Right lobe of liver (tissue), 6 donors: ENCODE data around the gene ZSCAN21. TPM values are rescaled to one million over a fixed set of nuclear protein-coding genes. Genes with fewer than 3 reads are reported as not detected.
A peak's percentile ranks its signal among the peaks of the same experiment; 100 is the strongest.

Source experiments
- ATAC-seq, 4 donors: fragments of 200-7000 bp; cut with Tn5 transposase; one replicate each; pipeline ENCODE4 v1.9.1; 2020; ENCODE audit warnings: mild to moderate bottlenecking in 4 of 4, moderate library complexity in 4 of 4
- DNase-seq, 3 donors: peaks; one replicate each; pipeline ENCODE4 v3.0.0-alpha.2; 2020
- H3K27ac ChIP-seq, 3 donors: fragments of 200-600 bp; one replicate each; pipeline ENCODE4 v1.8.0; 2022
- H3K27me3 ChIP-seq, 2 donors: fragments of 200-600 bp; one replicate each; pipeline ENCODE4 v1.8.0; 2022
- H3K36me3 ChIP-seq, 4 donors: fragments of 200-600 bp; sonication (generic) in 1 of 4; one replicate each; pipeline versions ENCODE4 v1.5.1 to v1.8.0; 2017 to 2022; ENCODE audit warnings: control low read depth in 1 of 4
- H3K4me1 ChIP-seq, 4 donors: fragments of 200-600 bp; sonication (generic) in 1 of 4; one replicate each; pipeline versions ENCODE4 v1.5.1 to v1.8.0; 2017 to 2022; ENCODE audit warnings: control low read depth in 1 of 4
- H3K4me3 ChIP-seq, 3 donors: fragments of 200-600 bp; one replicate each; pipeline ENCODE4 v1.8.0; 2022
- H3K9me3 ChIP-seq, 4 donors: fragments of 200-600 bp; sonication (generic) in 1 of 4; one replicate each; pipeline versions ENCODE4 v1.5.1 to v1.8.0; 2017 to 2022; ENCODE audit warnings: control low read depth in 1 of 4
- CTCF ChIP-seq, 4 donors: fragments of 200-600 bp in 3 of 4; fragments of 450-650 bp in 1 of 4; IDR thresholded peaks; one replicate each; pipeline versions ENCODE4 v1.5.1 to v1.8.0; 2016 to 2022; ENCODE audit warnings: antibody characterized with exemption in 4 of 4, mild to moderate bottlenecking in 2 of 4
- POLR2A ChIP-seq: fragments of 450-650 bp; IDR thresholded peaks from one replicate; pipeline ENCODE4 v1.6.1; 2017; ENCODE audit warnings: antibody characterized with exemption, mild to moderate bottlenecking
- WGBS: methylation state at CpG from one replicate; pipeline ENCODE4 v1.1.6; 2018; ENCODE audit warnings: low coverage, low lambda C conversion rate; ENCODE audit not compliant: insufficient coverage; ENCODE audit errors: missing lambda C conversion rate; 5-methylcytosine and 5-hydroxymethylcytosine counted together
- intact Hi-C, 2 donors: fragments of 100-400 bp; cut with DNase I; formaldehyde crosslinking; loops; one replicate each; pipeline versions ENCODE4 v1.11.2 to v1.14.1; 2022
- total RNA-seq, 6 experiments: library from RNA; depleted of rRNA in 2 of 6; stranded (reverse); fragments of >200 nt in 2 of 6; fragmentation: NEBNext Ultra II Directional in 3 of 6; extraction: Animal tissue kit (Norgen Biotek cat#: 25700) in 3 of 6; gene quantifications; one replicate each; pipeline versions ENCODE4 v1.1.0 to v1.2.4, GENCODE V29; 2016 to 2023
- donor health status: DM: no; HTN: yes; CAD: no.
- donor health status: DM: no; HTN: no; CAD: no.
- donor health status: DM: no; HTN: no; CAD: no.
- donor health status: DM: no; HTN: yes; CAD: no.
- donor health status: DM: no; HTN: yes; CAD: no.

ZSCAN21 gene
- total RNA-seq, 6 experiments from 2014 or later, result 4.3 to 8.1 (median 5.7) TPM

- ATAC-seq (no peak), DNase-seq (no peak)
- WGBS, result 46% methylated on average over 7 of the region's 7 CpGs
- H3K4me1 ChIP-seq, result peaks cover 0 to 81% (median 36%) of the 10 kb centered on the region in 4 donors
- H3K36me3 ChIP-seq, result peaks cover 0 to 11% (median 0%) of the 10 kb centered on the region in 4 donors
- peak overlapping the region in 2 of 3 donors; percentile 50 to 61 for H3K27ac ChIP-seq
- no peaks in the 10 kb centered on the region for H3K27me3 ChIP-seq
- no peaks in the 10 kb centered on the region for H3K9me3 ChIP-seq
- TF ChIP-seq POLR2A (no peak), CTCF (IDR thresholded peaks at IDR 0.05) (no peak)
- no peak overlapping the region for H3K4me3 ChIP-seq
- intact Hi-C loops, result loop anchor here in 1 of 2 donors (10.0 kb wide), 1 partner anchor 46 kb away; no protein-coding TSS in a partner anchor
Observed at GRCh38 chr7:100040575-100040974, 9.0 kb upstream of the ZSCAN21 start.

GRCh38 chr7:100044718-100045117, 4.9 kb upstream of the ZSCAN21 start:
- Histone ChIP-seq H3K4me3 (no peak overlapping the region), H3K27ac (peak overlapping the region in 1 of 3 donors; percentile 12), H3K36me3 (no peaks in the 10 kb centered on the region), H3K9me3 (no peaks in the 10 kb centered on the region), H3K4me1 (peaks cover 0 to 40% (median 13%) of the 10 kb centered on the region in 4 donors), H3K27me3 (no peaks in the 10 kb centered on the region)
- DNase-seq, result peak; percentile 59 to 75 (median 65)
- peak; percentile 63 to 80 (median 70) for ATAC-seq
- 20% methylated on average over 6 of the region's 6 CpGs for WGBS
- intact Hi-C loops, result loop anchor here in 1 of 2 donors (10.0 kb wide), 1 partner anchor 50 kb away; no protein-coding TSS in a partner anchor
- peak; percentile 39 to 59 (median 48) for TF ChIP-seq CTCF (IDR thresholded peaks at IDR 0.05)
- TF ChIP-seq POLR2A, result no peak

GRCh38 chr7:100048680-100049079, 894 bp upstream of the ZSCAN21 start:
- Histone ChIP-seq H3K9me3 (no peaks in the 10 kb centered on the region), H3K27ac (no peak overlapping the region), H3K4me3 (no peak overlapping the region), H3K27me3 (no peaks in the 10 kb centered on the region), H3K4me1 (peaks cover 0 to 18% (median 0%) of the 10 kb centered on the region in 4 donors), H3K36me3 (peaks cover 0 to 3% (median 0%) of the 10 kb centered on the region in 4 donors)
- DNase-seq (no peak), ATAC-seq (no peak)
- intact Hi-C loops, result loop anchor here in 1 of 2 donors (10.0 kb wide), 1 partner anchor 54 kb away; no protein-coding TSS in a partner anchor
- TF ChIP-seq CTCF (IDR thresholded peaks at IDR 0.05) (no peak), POLR2A (no peak)
- WGBS, result 95% methylated on average over 2 of the region's 4 CpGs

GRCh38 chr7:100051611-100052010, 2.0 kb downstream of the ZSCAN21 start:
- H3K27ac ChIP-seq, result no peak overlapping the region
- ATAC-seq, result no peak
- 75% methylated on average over 3 of the region's 3 CpGs for WGBS

More at GRCh38 chr7:100051611-100052010, 2.0 kb downstream of the ZSCAN21 start:
- H3K4me3 ChIP-seq, result no peak overlapping the region
- no peaks in the 10 kb centered on the region for H3K9me3 ChIP-seq
- intact Hi-C loops, result loop anchor here in 1 of 2 donors (10.0 kb wide), 1 partner anchor 137 kb away; the partner anchor contains the start of gene TRIM4
- H3K36me3 ChIP-seq, result peaks cover 0 to 3% (median under 1%) of the 10 kb centered on the region in 4 donors
- no peak for DNase-seq
- no peaks in the 10 kb centered on the region for H3K27me3 ChIP-seq
- peaks cover 0 to 5% (median 0%) of the 10 kb centered on the region in 4 donors for H3K4me1 ChIP-seq
- no peak for TF ChIP-seq POLR2A
- no peak for TF ChIP-seq CTCF (IDR thresholded peaks at IDR 0.05)
